H9 (cell line): Measurements from ENCODE around the gene SCT. TPM values are rescaled to one million over a fixed set of nuclear protein-coding genes. Genes with fewer than 3 reads are reported as not detected.

ENCODE experiments used
- DNase-seq: peaks from one replicate; pipeline ENCODE4 v3.0.0-alpha.2; 2017
- H2AFZ ChIP-seq: one replicate; pipeline ENCODE4 v1.6.1; 2013; ENCODE audit warnings: mild to moderate bottlenecking, low read length, control low read depth, moderate library complexity
- H2AK5ac ChIP-seq: 2 replicates; pipeline ENCODE4 v1.6.1; 2013; ENCODE audit warnings: low read length, control low read depth, mixed read lengths; ENCODE audit not compliant: insufficient read length
- H2BK120ac ChIP-seq: one replicate; pipeline ENCODE4 v1.6.1; 2013; ENCODE audit warnings: low read depth, mild to moderate bottlenecking, low read length, control low read depth, inconsistent platforms; ENCODE audit not compliant: poor library complexity, severe bottlenecking
- H2BK12ac ChIP-seq: 2 replicates; pipeline ENCODE4 v1.6.1; 2013; ENCODE audit warnings: low read length, control low read depth, mixed read lengths, low read depth; ENCODE audit not compliant: insufficient read length
- H2BK15ac ChIP-seq: 2 replicates; pipeline ENCODE4 v1.6.1; 2013; ENCODE audit warnings: low read depth, low read length, control low read depth
- H2BK20ac ChIP-seq: one replicate; pipeline ENCODE4 v1.6.1; 2013; ENCODE audit warnings: low read depth, mild to moderate bottlenecking, low read length, control low read depth, inconsistent platforms; ENCODE audit not compliant: poor library complexity, severe bottlenecking
- H2BK5ac ChIP-seq: 2 replicates; pipeline ENCODE4 v1.6.1; 2013; ENCODE audit warnings: low read length, control low read depth, mixed read lengths; ENCODE audit not compliant: insufficient read length
- H3K14ac ChIP-seq: 2 replicates; pipeline ENCODE4 v1.6.1; 2013; ENCODE audit warnings: low read length, control low read depth; ENCODE audit not compliant: insufficient read depth
- H3K18ac ChIP-seq: 2 replicates; pipeline ENCODE4 v1.6.1; 2013; ENCODE audit warnings: low read depth, mild to moderate bottlenecking, mixed read lengths, low read length, control low read depth; ENCODE audit not compliant: insufficient read length
- H3K23ac ChIP-seq: 2 replicates; pipeline ENCODE4 v1.6.1; 2013; ENCODE audit warnings: low read length, control low read depth, mixed read lengths, low read depth; ENCODE audit not compliant: insufficient read length
- H3K23me2 ChIP-seq: 2 replicates; pipeline ENCODE4 v1.6.1; 2013; ENCODE audit warnings: low read depth, mild to moderate bottlenecking, mixed read lengths, low read length, control low read depth; ENCODE audit not compliant: insufficient read length, poor library complexity, severe bottlenecking
- H3K27ac ChIP-seq: 2 replicates; pipeline ENCODE4 v1.5.1; 2013; ENCODE audit warnings: low read length, control low read depth, mixed read lengths, low read depth; ENCODE audit not compliant: insufficient read length
- H3K27me3 ChIP-seq: 2 replicates; pipeline ENCODE4 v1.6.1; 2013; ENCODE audit warnings: low read length, control low read depth, inconsistent platforms; ENCODE audit not compliant: insufficient read depth
- H3K4ac ChIP-seq: 2 replicates; pipeline ENCODE4 v1.6.1; 2013; ENCODE audit warnings: low read depth, mild to moderate bottlenecking, control low read depth, inconsistent platforms, low read length, moderate library complexity
- H3K4me1 ChIP-seq: 2 replicates; pipeline ENCODE4 v1.6.1; 2013; ENCODE audit warnings: low read length, control low read depth, inconsistent platforms; ENCODE audit not compliant: insufficient read depth
- H3K4me2 ChIP-seq: 2 replicates; pipeline ENCODE4 v1.6.1; 2013; ENCODE audit warnings: low read length, control low read depth, mixed read lengths; ENCODE audit not compliant: insufficient read length, insufficient read depth
- H3K56ac ChIP-seq: 2 replicates; pipeline ENCODE4 v1.6.1; 2013; ENCODE audit warnings: low read depth, mild to moderate bottlenecking, mixed read lengths, low read length, control low read depth; ENCODE audit not compliant: insufficient read length
- H3K79me1 ChIP-seq: 2 replicates; pipeline ENCODE4 v1.6.1; 2013; ENCODE audit warnings: low read depth, mild to moderate bottlenecking, moderate library complexity, low read length, control low read depth, inconsistent platforms; ENCODE audit not compliant: insufficient read depth, poor library complexity, severe bottlenecking
- H3K79me2 ChIP-seq: 2 replicates; pipeline ENCODE4 v1.6.1; 2013; ENCODE audit warnings: low read length, control low read depth, inconsistent platforms; ENCODE audit not compliant: insufficient read depth
- H3K9ac ChIP-seq: 2 replicates; pipeline ENCODE4 v1.6.1; 2013; ENCODE audit warnings: low read length, control low read depth, mixed read lengths; ENCODE audit not compliant: insufficient read length; ENCODE audit errors: extremely low read depth
- H3K9me3 ChIP-seq: one replicate; pipeline ENCODE4 v1.6.1; 2013; ENCODE audit warnings: low read depth, low read length, inconsistent platforms; ENCODE audit not compliant: control insufficient read depth
- H3T11ph ChIP-seq: one replicate; pipeline ENCODE4 v1.6.1; 2013; ENCODE audit warnings: mild to moderate bottlenecking, low read length, control low read depth, inconsistent platforms
- H4K20me1 ChIP-seq: one replicate; pipeline ENCODE4 v1.6.1; 2013; ENCODE audit not compliant: control insufficient read depth, insufficient read length, insufficient read depth
- H4K5ac ChIP-seq: 2 replicates; pipeline ENCODE4 v1.6.1; 2013; ENCODE audit warnings: low read depth, mild to moderate bottlenecking, mixed read lengths, low read length, control low read depth; ENCODE audit not compliant: insufficient read length
- H4K8ac ChIP-seq: replicated peaks from 2 replicates; pipeline ENCODE4 v1.6.1; 2013; ENCODE audit warnings: low read length, control low read depth, mixed read lengths, low read depth; ENCODE audit not compliant: insufficient read length
- H4K91ac ChIP-seq: 2 replicates; pipeline ENCODE4 v1.6.1; 2013; ENCODE audit warnings: low read depth, mild to moderate bottlenecking, moderate library complexity, mixed read lengths, low read length, control low read depth; ENCODE audit not compliant: insufficient read length
- H3K27ac Mint-ChIP-seq, 3 experiments: 2 replicates in 2 of 3; 3 replicates in 1 of 3; pipeline ENCODE4 v1.8.0; 2020 to 2021; ENCODE audit warnings: mixed read lengths in 3 of 3, mild to moderate bottlenecking in 1 of 3, moderate library complexity in 1 of 3
- H3K27me3 Mint-ChIP-seq: 2 replicates; pipeline ENCODE4 v1.8.0; 2021; ENCODE audit warnings: low read depth, mild to moderate bottlenecking, moderate library complexity, mixed read lengths
- H3K36me3 Mint-ChIP-seq, 3 experiments: 2 replicates in 2 of 3; 3 replicates in 1 of 3; pipeline ENCODE4 v1.8.0; 2020 to 2021; ENCODE audit warnings: low read depth in 3 of 3, mixed read lengths in 3 of 3; ENCODE audit not compliant: insufficient read depth in 1 of 3
- H3K4me1 Mint-ChIP-seq, 2 experiments: 2 replicates each; pipeline ENCODE4 v1.8.0; 2020; ENCODE audit warnings: mixed read lengths in 2 of 2
- H3K4me3 Mint-ChIP-seq, 2 experiments: 2 replicates in 1 of 2; 3 replicates in 1 of 2; pipeline ENCODE4 v1.8.0; 2020 to 2021; ENCODE audit warnings: mild to moderate bottlenecking in 2 of 2, mixed read lengths in 2 of 2, moderate library complexity in 1 of 2
- H3K9me3 Mint-ChIP-seq, 2 experiments: 2 replicates in 1 of 2; 3 replicates in 1 of 2; pipeline ENCODE4 v1.8.0; 2020; ENCODE audit warnings: mild to moderate bottlenecking in 2 of 2, mixed read lengths in 2 of 2, moderate library complexity in 1 of 2
- CTCF ChIP-seq: fragments of 200-600 bp; sonication (generic); conservative IDR thresholded peaks from 3 replicates; pipeline ENCODE4 v1.8.0; 2021; ENCODE audit warnings: antibody characterized with exemption, mild to moderate bottlenecking
- WGBS: extraction: QIAGEN DNeasy Blood & Tissue Kit; methylation state at CpG from one replicate; pipeline ENCODE4 v1.1.7; 2013; ENCODE audit warnings: missing lambda C conversion rate, low lambda C conversion rate, mixed read lengths; ENCODE audit not compliant: insufficient read length; ENCODE audit errors: extremely low coverage; 5-methylcytosine and 5-hydroxymethylcytosine counted together
- total RNA-seq: library from RNA; stranded (reverse); gene quantifications from 2 replicates; pipeline ENCODE4 v1.2.1, GENCODE V29; 2021

Gene SCT
- total RNA-seq, 1 experiment from 2014 or later = 1.8 TPM

- no peak for TF ChIP-seq CTCF
- Histone ChIP-seq H3K79me2 (no peaks in the 10 kb centered on the region), H3K23me2 (no peaks in the 10 kb centered on the region), H4K91ac (no peak overlapping the region), H3K4me1 (no peaks in the 10 kb centered on the region), H2BK120ac (no peak overlapping the region), H3K9me3 (no peaks in the 10 kb centered on the region), H3K18ac (no peak overlapping the region), H3K4ac (no peak overlapping the region), H2BK15ac (no peak overlapping the region), H3K23ac (no peak overlapping the region), H3K27ac (no peak overlapping the region), H3K56ac (no peak overlapping the region), H3K27me3 (no peaks in the 10 kb centered on the region), H3K4me2 (no peak overlapping the region), H3K9ac (no peak overlapping the region), H2BK20ac (no peak overlapping the region), H2BK5ac (no peak overlapping the region), H4K20me1 (no peaks in the 10 kb centered on the region), H3T11ph (no peak overlapping the region), H4K8ac (no peak overlapping the region), H3K14ac (no peak overlapping the region), H4K5ac (no peak overlapping the region), H2AFZ (no peak overlapping the region), H3K79me1 (no peaks in the 10 kb centered on the region), H2BK12ac (no peak overlapping the region), H2AK5ac (no peak overlapping the region)
- Mint-ChIP-seq H3K27ac (no peak overlapping the region), H3K36me3 (peaks cover 53 to 85% (median 84%) of the 10 kb centered on the region in 3 experiments), H3K4me1 (no peaks in the 10 kb centered on the region), H3K9me3 (no peaks in the 10 kb centered on the region; a peak in 1 of 5 replicates), H3K27me3 (0 out of 2 replicates have a peak, but pooled peaks cover 2% of the 10 kb centered on the region), H3K4me3 (no peak overlapping the region)
- WGBS = no CpG with 5 or more reads among the region's 10 CpGs
- DNase-seq = no peak
Measured at GRCh38 chr11:595400-595799, 31.6 kb downstream of the SCT start.
